GM21717 (cell line): Measurements from ENCODE around the gene GPA33.
"Not testable (repeated sequence)": the region's sequence is repeated elsewhere in the genome, so short reads cannot be mapped to it uniquely, and the experiment has no call there.

Experiments
- ATAC-seq: cut with Tn5 transposase; IDR thresholded peaks from one replicate; pipeline ENCODE4 v1.9.1; 2021; ENCODE audit warnings: mild to moderate bottlenecking, moderate library complexity; ENCODE audit not compliant: unreplicated experiment

Gene GPA33

GRCh38 chr1:167059045-167059808 lies 30.9 kb downstream of the GPA33 start:
- no peak for ATAC-seq

DNA sequence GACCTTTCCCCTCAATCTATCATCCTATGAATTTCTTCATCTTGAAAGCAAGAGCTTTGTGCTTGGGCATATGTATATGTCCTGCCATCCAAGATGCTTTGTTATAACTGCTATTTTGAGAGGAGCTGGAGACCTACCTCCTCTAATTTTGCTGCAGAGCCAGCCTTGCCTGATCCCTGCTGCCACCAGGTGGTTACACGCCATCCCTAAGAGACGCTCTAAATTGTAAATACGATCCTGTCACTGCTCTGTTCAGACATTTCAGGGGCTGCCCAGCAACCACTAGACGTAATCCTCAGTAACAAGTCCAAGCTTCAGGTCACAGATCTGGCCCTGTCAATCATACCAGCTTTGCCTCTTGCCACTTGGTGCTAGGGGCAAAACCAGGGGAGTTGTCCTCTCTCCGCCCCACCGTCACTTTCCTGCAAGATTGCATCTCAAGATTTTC lies 32.9 kb downstream of the GPA33 start:
- no peak for ATAC-seq

GRCh38 chr1:167056529-167057231 lies 33.5 kb downstream of the GPA33 start:
- ATAC-seq = no peak

- no peak for ATAC-seq
Observed at GRCh38 chr1:167054946-167055630, 35.1 kb downstream of the GPA33 start.

GRCh38 chr1:167054531-167054930 lies 35.6 kb downstream of the GPA33 start:
- no peak for ATAC-seq

GRCh38 chr1:167052389-167052788 lies 37.8 kb downstream of the GPA33 start:
- ATAC-seq = no peak

GRCh38 chr1:167051907-167052306 lies 38.3 kb downstream of the GPA33 start:
- no peak for ATAC-seq

GRCh38 chr1:167043752-167044488 lies 46.3 kb downstream of the GPA33 start:
- peak; percentile 66 for ATAC-seq

DNA sequence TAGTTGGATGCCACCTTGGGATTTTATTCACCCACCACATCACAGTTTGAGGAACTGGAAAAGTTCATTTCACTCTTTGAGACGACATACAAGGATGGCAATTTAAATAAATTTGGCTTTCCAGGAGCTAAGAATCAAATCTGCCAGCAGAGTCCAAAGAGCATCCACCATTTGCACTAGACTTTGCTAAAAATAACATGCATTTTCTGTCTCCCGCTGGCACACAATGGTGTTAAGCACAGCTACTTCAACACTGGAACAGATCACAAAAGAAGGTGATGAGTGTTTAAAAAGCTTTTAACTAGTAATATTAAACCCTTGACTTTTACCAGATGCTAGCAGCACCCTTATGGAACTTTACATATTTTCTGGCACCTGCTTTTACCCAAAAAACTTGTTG lies 56.5 kb downstream of the GPA33 start:
- ATAC-seq = no peak

- not testable (repeated sequence) for ATAC-seq
Observed at GRCh38 chr1:167029553-167029952, 60.6 kb downstream of the GPA33 start.

GRCh38 chr1:167022384-167022783 lies 67.8 kb downstream of the GPA33 start:
- ATAC-seq = no peak

DNA sequence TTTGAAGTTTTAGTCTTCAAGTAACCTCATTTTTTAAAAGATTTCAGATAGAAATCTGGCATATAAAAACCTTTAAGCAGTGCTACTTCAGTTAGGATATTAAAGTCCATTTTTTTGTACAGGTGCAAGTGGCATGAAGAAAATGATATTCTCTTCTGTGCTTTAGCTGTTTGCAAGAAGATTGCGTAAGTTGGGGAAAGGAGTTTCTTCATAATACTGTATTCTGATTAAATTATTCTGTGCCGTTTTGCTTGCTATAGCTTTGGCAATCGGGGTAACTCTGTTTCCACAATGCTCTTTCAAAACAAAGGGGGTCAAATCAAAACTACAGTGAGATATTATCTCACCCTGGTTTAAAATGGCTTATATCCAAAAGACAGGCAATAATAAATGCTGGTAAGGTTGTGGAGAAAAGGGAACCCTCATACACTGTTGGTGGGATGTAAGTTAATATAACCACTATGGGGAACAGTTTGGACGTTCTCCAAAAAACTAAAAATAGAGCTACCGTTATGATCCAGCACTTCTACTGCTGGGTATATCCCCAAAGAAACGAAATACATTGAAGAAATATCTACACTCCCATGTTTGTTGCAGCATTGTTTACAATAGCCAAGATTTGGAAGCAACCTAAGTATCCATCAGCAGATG lies 74.0 kb downstream of the GPA33 start:
- no peak for ATAC-seq

DNA sequence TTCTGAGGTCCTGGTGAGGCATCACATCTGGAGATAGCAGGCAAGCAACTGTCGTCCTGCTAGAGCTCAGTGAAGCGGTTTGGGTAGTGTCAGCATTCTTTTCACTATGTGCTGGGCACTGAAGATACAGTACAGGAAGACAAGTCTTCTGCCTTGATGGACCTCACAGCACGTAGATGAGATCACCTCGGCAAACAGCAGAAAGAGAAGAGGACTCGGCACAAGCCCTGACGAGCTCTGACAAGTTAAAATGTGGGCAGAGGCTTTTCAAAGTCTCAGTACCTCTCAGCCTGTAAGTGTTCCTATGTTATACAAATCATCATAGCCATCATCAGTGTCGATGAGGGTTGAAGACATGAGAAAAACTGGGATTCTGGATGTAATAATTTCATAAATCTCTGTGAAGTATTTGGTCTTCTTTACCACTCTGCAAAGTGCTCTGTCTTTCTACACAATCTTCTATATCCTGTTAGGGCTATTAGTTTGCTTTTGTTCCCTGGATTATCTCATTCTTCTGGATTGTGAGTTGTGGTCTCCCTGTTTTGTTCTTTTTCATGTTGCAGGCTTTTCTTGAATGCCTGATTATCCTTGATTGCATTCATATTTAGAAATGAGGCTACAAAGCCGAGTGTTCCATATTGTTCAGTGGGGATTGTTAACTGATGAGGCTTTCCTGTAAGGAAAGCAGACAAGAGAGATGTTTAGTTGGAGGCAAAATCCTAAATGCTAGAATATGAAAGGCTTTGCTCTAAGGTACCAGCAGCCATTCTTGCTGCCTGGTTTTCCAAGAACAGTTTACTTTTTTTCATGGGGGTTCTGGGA lies 76.9 kb downstream of the GPA33 start:
- no peak for ATAC-seq

- ATAC-seq = no peak
Observed at GRCh38 chr1:167012570-167012969, 77.6 kb downstream of the GPA33 start.

DNA sequence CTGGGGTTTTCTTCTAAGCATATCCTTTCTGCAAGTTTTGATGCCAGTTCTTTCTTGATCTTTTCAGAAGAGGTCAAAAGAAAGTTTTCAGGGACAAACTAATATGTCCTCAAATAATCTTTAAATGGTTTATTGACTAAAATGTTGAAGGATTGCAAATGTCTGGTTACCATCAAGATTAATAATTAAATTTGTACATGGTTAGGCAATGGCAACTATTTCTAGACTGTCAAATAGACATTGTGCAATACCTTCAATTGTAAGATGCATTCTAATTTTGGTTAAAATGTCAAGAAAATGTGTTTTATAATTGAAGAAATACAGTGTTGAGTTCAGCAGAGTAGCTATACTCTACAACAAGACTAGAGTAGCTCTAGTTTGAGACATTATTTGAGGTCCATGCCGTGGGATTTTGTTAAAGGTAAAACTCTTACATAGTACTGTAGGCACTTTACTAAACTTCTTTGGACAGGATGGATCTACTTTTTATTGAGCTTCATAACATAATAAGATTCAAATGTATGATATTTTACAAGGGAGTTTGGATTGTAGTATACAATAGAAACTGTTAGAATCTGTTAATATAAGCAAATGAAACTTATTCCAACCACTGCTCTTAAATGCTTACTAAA lies 78.5 kb downstream of the GPA33 start:
- no peak for ATAC-seq

DNA sequence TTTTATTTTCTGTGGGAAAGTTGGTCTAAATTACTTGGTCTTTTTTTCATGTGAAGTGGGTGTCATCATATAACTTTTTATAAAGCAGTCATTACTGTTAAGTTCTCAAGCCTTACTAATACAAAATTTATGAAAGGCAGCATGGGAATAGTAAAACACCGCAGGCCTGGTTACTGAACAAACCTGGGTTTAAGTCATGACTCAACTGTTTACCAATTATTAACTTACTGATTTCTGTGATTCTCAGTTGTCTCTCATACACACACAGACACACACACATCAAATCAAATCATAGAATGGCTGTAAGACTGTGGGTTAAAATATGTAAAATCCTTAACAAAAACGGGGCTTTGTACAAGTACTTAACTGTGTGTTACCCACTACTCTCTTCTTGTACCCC lies 86.5 kb downstream of the GPA33 start:
- ATAC-seq = no peak
